H9 (cell line): ENCODE measurements around the gene FHIT. TPM values are rescaled to one million over a fixed set of nuclear protein-coding genes. Genes with fewer than 3 reads are reported as not detected.

Experiments
- DNase-seq: peaks from one replicate; pipeline ENCODE4 v3.0.0-alpha.2; 2017
- H2AFZ ChIP-seq: one replicate; pipeline ENCODE4 v1.6.1; 2013; ENCODE audit warnings: mild to moderate bottlenecking, low read length, control low read depth, moderate library complexity
- H2AK5ac ChIP-seq: 2 replicates; pipeline ENCODE4 v1.6.1; 2013; ENCODE audit warnings: low read length, control low read depth, mixed read lengths; ENCODE audit not compliant: insufficient read length
- H2BK120ac ChIP-seq: one replicate; pipeline ENCODE4 v1.6.1; 2013; ENCODE audit warnings: low read depth, mild to moderate bottlenecking, low read length, control low read depth, inconsistent platforms; ENCODE audit not compliant: poor library complexity, severe bottlenecking
- H2BK12ac ChIP-seq: 2 replicates; pipeline ENCODE4 v1.6.1; 2013; ENCODE audit warnings: low read length, control low read depth, mixed read lengths, low read depth; ENCODE audit not compliant: insufficient read length
- H2BK15ac ChIP-seq: 2 replicates; pipeline ENCODE4 v1.6.1; 2013; ENCODE audit warnings: low read depth, low read length, control low read depth
- H2BK20ac ChIP-seq: one replicate; pipeline ENCODE4 v1.6.1; 2013; ENCODE audit warnings: low read depth, mild to moderate bottlenecking, low read length, control low read depth, inconsistent platforms; ENCODE audit not compliant: poor library complexity, severe bottlenecking
- H2BK5ac ChIP-seq: 2 replicates; pipeline ENCODE4 v1.6.1; 2013; ENCODE audit warnings: low read length, control low read depth, mixed read lengths; ENCODE audit not compliant: insufficient read length
- H3K14ac ChIP-seq: 2 replicates; pipeline ENCODE4 v1.6.1; 2013; ENCODE audit warnings: low read length, control low read depth; ENCODE audit not compliant: insufficient read depth
- H3K18ac ChIP-seq: 2 replicates; pipeline ENCODE4 v1.6.1; 2013; ENCODE audit warnings: low read depth, mild to moderate bottlenecking, mixed read lengths, low read length, control low read depth; ENCODE audit not compliant: insufficient read length
- H3K23ac ChIP-seq: 2 replicates; pipeline ENCODE4 v1.6.1; 2013; ENCODE audit warnings: low read length, control low read depth, mixed read lengths, low read depth; ENCODE audit not compliant: insufficient read length
- H3K23me2 ChIP-seq: 2 replicates; pipeline ENCODE4 v1.6.1; 2013; ENCODE audit warnings: low read depth, mild to moderate bottlenecking, mixed read lengths, low read length, control low read depth; ENCODE audit not compliant: insufficient read length, poor library complexity, severe bottlenecking
- H3K27ac ChIP-seq: 2 replicates; pipeline ENCODE4 v1.5.1; 2013; ENCODE audit warnings: low read length, control low read depth, mixed read lengths, low read depth; ENCODE audit not compliant: insufficient read length
- H3K27me3 ChIP-seq: 2 replicates; pipeline ENCODE4 v1.6.1; 2013; ENCODE audit warnings: low read length, control low read depth, inconsistent platforms; ENCODE audit not compliant: insufficient read depth
- H3K4ac ChIP-seq: 2 replicates; pipeline ENCODE4 v1.6.1; 2013; ENCODE audit warnings: low read depth, mild to moderate bottlenecking, control low read depth, inconsistent platforms, low read length, moderate library complexity
- H3K4me1 ChIP-seq: 2 replicates; pipeline ENCODE4 v1.6.1; 2013; ENCODE audit warnings: low read length, control low read depth, inconsistent platforms; ENCODE audit not compliant: insufficient read depth
- H3K4me2 ChIP-seq: 2 replicates; pipeline ENCODE4 v1.6.1; 2013; ENCODE audit warnings: low read length, control low read depth, mixed read lengths; ENCODE audit not compliant: insufficient read length, insufficient read depth
- H3K56ac ChIP-seq: 2 replicates; pipeline ENCODE4 v1.6.1; 2013; ENCODE audit warnings: low read depth, mild to moderate bottlenecking, mixed read lengths, low read length, control low read depth; ENCODE audit not compliant: insufficient read length
- H3K79me1 ChIP-seq: 2 replicates; pipeline ENCODE4 v1.6.1; 2013; ENCODE audit warnings: low read depth, mild to moderate bottlenecking, moderate library complexity, low read length, control low read depth, inconsistent platforms; ENCODE audit not compliant: insufficient read depth, poor library complexity, severe bottlenecking
- H3K79me2 ChIP-seq: 2 replicates; pipeline ENCODE4 v1.6.1; 2013; ENCODE audit warnings: low read length, control low read depth, inconsistent platforms; ENCODE audit not compliant: insufficient read depth
- H3K9ac ChIP-seq: 2 replicates; pipeline ENCODE4 v1.6.1; 2013; ENCODE audit warnings: low read length, control low read depth, mixed read lengths; ENCODE audit not compliant: insufficient read length; ENCODE audit errors: extremely low read depth
- H3K9me3 ChIP-seq: one replicate; pipeline ENCODE4 v1.6.1; 2013; ENCODE audit warnings: low read depth, low read length, inconsistent platforms; ENCODE audit not compliant: control insufficient read depth
- H3T11ph ChIP-seq: one replicate; pipeline ENCODE4 v1.6.1; 2013; ENCODE audit warnings: mild to moderate bottlenecking, low read length, control low read depth, inconsistent platforms
- H4K20me1 ChIP-seq: one replicate; pipeline ENCODE4 v1.6.1; 2013; ENCODE audit not compliant: control insufficient read depth, insufficient read length, insufficient read depth
- H4K5ac ChIP-seq: 2 replicates; pipeline ENCODE4 v1.6.1; 2013; ENCODE audit warnings: low read depth, mild to moderate bottlenecking, mixed read lengths, low read length, control low read depth; ENCODE audit not compliant: insufficient read length
- H4K8ac ChIP-seq: replicated peaks from 2 replicates; pipeline ENCODE4 v1.6.1; 2013; ENCODE audit warnings: low read length, control low read depth, mixed read lengths, low read depth; ENCODE audit not compliant: insufficient read length
- H4K91ac ChIP-seq: 2 replicates; pipeline ENCODE4 v1.6.1; 2013; ENCODE audit warnings: low read depth, mild to moderate bottlenecking, moderate library complexity, mixed read lengths, low read length, control low read depth; ENCODE audit not compliant: insufficient read length
- H3K27ac Mint-ChIP-seq, 3 experiments: 2 replicates in 2 of 3; 3 replicates in 1 of 3; pipeline ENCODE4 v1.8.0; 2020 to 2021; ENCODE audit warnings: mixed read lengths in 3 of 3, mild to moderate bottlenecking in 1 of 3, moderate library complexity in 1 of 3
- H3K27me3 Mint-ChIP-seq: 2 replicates; pipeline ENCODE4 v1.8.0; 2021; ENCODE audit warnings: low read depth, mild to moderate bottlenecking, moderate library complexity, mixed read lengths
- H3K36me3 Mint-ChIP-seq, 3 experiments: 2 replicates in 2 of 3; 3 replicates in 1 of 3; pipeline ENCODE4 v1.8.0; 2020 to 2021; ENCODE audit warnings: low read depth in 3 of 3, mixed read lengths in 3 of 3; ENCODE audit not compliant: insufficient read depth in 1 of 3
- H3K4me1 Mint-ChIP-seq, 2 experiments: 2 replicates each; pipeline ENCODE4 v1.8.0; 2020; ENCODE audit warnings: mixed read lengths in 2 of 2
- H3K4me3 Mint-ChIP-seq, 2 experiments: 2 replicates in 1 of 2; 3 replicates in 1 of 2; pipeline ENCODE4 v1.8.0; 2020 to 2021; ENCODE audit warnings: mild to moderate bottlenecking in 2 of 2, mixed read lengths in 2 of 2, moderate library complexity in 1 of 2
- H3K9me3 Mint-ChIP-seq, 2 experiments: 2 replicates in 1 of 2; 3 replicates in 1 of 2; pipeline ENCODE4 v1.8.0; 2020; ENCODE audit warnings: mild to moderate bottlenecking in 2 of 2, mixed read lengths in 2 of 2, moderate library complexity in 1 of 2
- WGBS: extraction: QIAGEN DNeasy Blood & Tissue Kit; methylation state at CpG from one replicate; pipeline ENCODE4 v1.1.7; 2013; ENCODE audit warnings: missing lambda C conversion rate, low lambda C conversion rate, mixed read lengths; ENCODE audit not compliant: insufficient read length; ENCODE audit errors: extremely low coverage; 5-methylcytosine and 5-hydroxymethylcytosine counted together
- total RNA-seq: library from RNA; stranded (reverse); gene quantifications from 2 replicates; pipeline ENCODE4 v1.2.1, GENCODE V29; 2021
- TF ChIP-seq, protein P1 (sequence below): fragments of 200-600 bp; sonication (generic); conservative IDR thresholded peaks from 3 replicates; pipeline ENCODE4 v1.8.0; 2021; ENCODE audit warnings: antibody characterized with exemption, mild to moderate bottlenecking

FHIT gene
- total RNA-seq, 1 experiment from 2014 or later = 3.0 TPM

- H3K27ac Mint-ChIP-seq = no peak overlapping the region
- no CpG with 5 or more reads among the region's 2 CpGs for WGBS
- Histone ChIP-seq H3K27ac (no peak overlapping the region), H3K14ac (no peak overlapping the region), H4K91ac (no peak overlapping the region), H3K56ac (no peak overlapping the region), H2BK120ac (no peak overlapping the region), H3K4me2 (no peak overlapping the region), H2AFZ (no peak overlapping the region), H2BK20ac (no peak overlapping the region), H3K79me1 (no peaks in the 10 kb centered on the region), H4K8ac (no peak overlapping the region), H3K9ac (no peak overlapping the region), H3K23ac (no peak overlapping the region), H2BK12ac (no peak overlapping the region), H3K4ac (no peak overlapping the region), H2AK5ac (no peak overlapping the region), H3K79me2 (no peaks in the 10 kb centered on the region), H2BK15ac (no peak overlapping the region), H3K9me3 (no peaks in the 10 kb centered on the region), H2BK5ac (no peak overlapping the region), H3T11ph (no peak overlapping the region), H3K23me2 (no peaks in the 10 kb centered on the region), H3K4me1 (no peaks in the 10 kb centered on the region), H4K20me1 (no peaks in the 10 kb centered on the region), H4K5ac (no peak overlapping the region), H3K27me3 (no peaks in the 10 kb centered on the region), H3K18ac (no peak overlapping the region)
- no peaks in the 10 kb centered on the region for H3K4me1 Mint-ChIP-seq
- H3K4me3 Mint-ChIP-seq = no peak overlapping the region
- TF ChIP-seq, protein P1, sequence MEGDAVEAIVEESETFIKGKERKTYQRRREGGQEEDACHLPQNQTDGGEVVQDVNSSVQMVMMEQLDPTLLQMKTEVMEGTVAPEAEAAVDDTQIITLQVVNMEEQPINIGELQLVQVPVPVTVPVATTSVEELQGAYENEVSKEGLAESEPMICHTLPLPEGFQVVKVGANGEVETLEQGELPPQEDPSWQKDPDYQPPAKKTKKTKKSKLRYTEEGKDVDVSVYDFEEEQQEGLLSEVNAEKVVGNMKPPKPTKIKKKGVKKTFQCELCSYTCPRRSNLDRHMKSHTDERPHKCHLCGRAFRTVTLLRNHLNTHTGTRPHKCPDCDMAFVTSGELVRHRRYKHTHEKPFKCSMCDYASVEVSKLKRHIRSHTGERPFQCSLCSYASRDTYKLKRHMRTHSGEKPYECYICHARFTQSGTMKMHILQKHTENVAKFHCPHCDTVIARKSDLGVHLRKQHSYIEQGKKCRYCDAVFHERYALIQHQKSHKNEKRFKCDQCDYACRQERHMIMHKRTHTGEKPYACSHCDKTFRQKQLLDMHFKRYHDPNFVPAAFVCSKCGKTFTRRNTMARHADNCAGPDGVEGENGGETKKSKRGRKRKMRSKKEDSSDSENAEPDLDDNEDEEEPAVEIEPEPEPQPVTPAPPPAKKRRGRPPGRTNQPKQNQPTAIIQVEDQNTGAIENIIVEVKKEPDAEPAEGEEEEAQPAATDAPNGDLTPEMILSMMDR = no peak
- no peaks in the 10 kb centered on the region for H3K27me3 Mint-ChIP-seq
- no peak for DNase-seq
- H3K9me3 Mint-ChIP-seq = no peaks in the 10 kb centered on the region
- no peaks in the 10 kb centered on the region; a peak in 1 of 7 replicates for H3K36me3 Mint-ChIP-seq
Measured at GRCh38 chr3:60158035-60158434, 1093.2 kb downstream of the FHIT start.
